ENCODE data around the gene SMIM44. TPM values are rescaled to one million over a fixed set of nuclear protein-coding genes. Genes with fewer than 3 reads are reported as not detected.
A peak's percentile ranks its signal among the peaks of the same experiment; 100 is the strongest.

The SMIM44 gene
- polyA plus RNA-seq, 6 donors from 2014 or later, result not detected

GRCh38 chr19:3504735-3505134, 21.5 kb upstream of the SMIM44 start:
- Mint-ChIP-seq H3K27me3 (no peaks in the 10 kb centered on the region), H3K36me3 (peaks cover 0 to 7% of the 10 kb centered on the region in 2 donors), H3K4me1 (peaks cover 36 to 47% (median 44%) of the 10 kb centered on the region in 3 donors), H3K27ac (peak overlapping the region; percentile 98 to 100 (median 100)), H3K9me3 (peaks cover 0 to 5% (median 0%) of the 10 kb centered on the region in 7 donors), H3K4me3 (peak overlapping the region in 5 of 8 donors; percentile 89 to 96 (median 95))
- no peak for ATAC-seq (ENCODE audit: low read depth in 2 of 2)
- DNase-seq, result no peak

DNA sequence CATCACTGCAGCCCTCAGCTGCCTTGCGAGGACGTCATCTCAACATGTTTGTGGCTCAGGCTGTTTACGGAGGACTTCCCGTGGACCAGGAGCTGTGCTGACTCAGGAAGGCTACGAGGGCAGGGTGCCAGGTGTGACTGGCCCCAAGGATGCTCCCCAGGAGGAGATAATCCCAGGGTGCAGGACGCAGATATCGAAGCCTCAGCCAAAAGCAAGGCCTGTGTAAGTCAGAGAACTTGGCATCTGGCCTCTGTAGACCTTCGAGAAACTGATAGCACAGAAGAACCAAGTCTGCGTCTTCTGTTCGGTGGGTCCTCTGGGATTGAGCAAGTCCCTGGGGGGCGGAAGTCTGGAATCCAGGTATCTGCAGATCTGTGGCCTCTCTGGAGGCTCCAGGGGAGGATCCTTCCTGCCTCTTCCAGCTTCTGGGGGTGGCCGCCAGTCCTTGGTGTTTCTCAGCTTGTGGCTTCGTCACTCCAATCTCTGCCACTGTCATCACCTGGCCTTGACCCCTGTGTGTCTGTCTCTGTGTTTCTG, 19.9 kb upstream of the SMIM44 start:
- peaks cover 32 to 43% (median 41%) of the 10 kb centered on the region in 3 donors for H3K4me1 Mint-ChIP-seq
- peak overlapping the region in 1 of 8 donors; percentile 89 for H3K4me3 Mint-ChIP-seq
- ATAC-seq (ENCODE audit: low read depth in 2 of 2) (no peak), DNase-seq (no peak)
- no peaks in the 10 kb centered on the region for H3K27me3 Mint-ChIP-seq
- H3K9me3 Mint-ChIP-seq, result peaks cover 0 to 5% (median 0%) of the 10 kb centered on the region in 7 donors
- no peaks in the 10 kb centered on the region for H3K36me3 Mint-ChIP-seq
- peak overlapping the region in 1 of 6 donors; percentile 67 for H3K27ac Mint-ChIP-seq

DNA sequence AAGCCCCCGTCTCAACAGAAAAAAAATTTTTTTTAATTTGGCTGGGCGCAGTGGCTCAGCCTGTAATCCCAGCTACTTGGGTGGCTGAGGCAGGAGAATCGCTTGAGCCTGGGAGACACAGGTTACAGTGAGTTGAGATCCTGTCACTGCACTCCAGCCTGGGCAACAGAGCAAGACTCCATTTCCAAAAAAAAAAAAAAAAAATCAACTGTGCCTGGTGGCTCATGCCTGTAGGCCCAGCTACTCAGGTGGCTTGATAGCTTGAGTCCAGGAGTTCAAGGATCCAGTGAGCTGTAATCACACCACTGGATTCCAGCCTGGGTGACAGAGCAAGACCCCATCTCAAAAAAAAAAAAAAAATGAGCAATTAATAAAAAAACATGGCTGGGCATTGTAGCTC, 18.5 kb upstream of the SMIM44 start:
- peak overlapping the region in 1 of 8 donors; percentile 4 for H3K4me3 Mint-ChIP-seq
- H3K27ac Mint-ChIP-seq, result peak overlapping the region in 1 of 6 donors; percentile 24
- no peaks in the 10 kb centered on the region for H3K36me3 Mint-ChIP-seq
- H3K4me1 Mint-ChIP-seq, result peaks cover 28 to 41% (median 37%) of the 10 kb centered on the region in 3 donors
- DNase-seq, result no peak
- H3K27me3 Mint-ChIP-seq, result no peaks in the 10 kb centered on the region
- H3K9me3 Mint-ChIP-seq, result peaks cover 0 to 5% (median 0%) of the 10 kb centered on the region in 7 donors
- ATAC-seq (ENCODE audit: low read depth in 2 of 2), result no peak

DNA sequence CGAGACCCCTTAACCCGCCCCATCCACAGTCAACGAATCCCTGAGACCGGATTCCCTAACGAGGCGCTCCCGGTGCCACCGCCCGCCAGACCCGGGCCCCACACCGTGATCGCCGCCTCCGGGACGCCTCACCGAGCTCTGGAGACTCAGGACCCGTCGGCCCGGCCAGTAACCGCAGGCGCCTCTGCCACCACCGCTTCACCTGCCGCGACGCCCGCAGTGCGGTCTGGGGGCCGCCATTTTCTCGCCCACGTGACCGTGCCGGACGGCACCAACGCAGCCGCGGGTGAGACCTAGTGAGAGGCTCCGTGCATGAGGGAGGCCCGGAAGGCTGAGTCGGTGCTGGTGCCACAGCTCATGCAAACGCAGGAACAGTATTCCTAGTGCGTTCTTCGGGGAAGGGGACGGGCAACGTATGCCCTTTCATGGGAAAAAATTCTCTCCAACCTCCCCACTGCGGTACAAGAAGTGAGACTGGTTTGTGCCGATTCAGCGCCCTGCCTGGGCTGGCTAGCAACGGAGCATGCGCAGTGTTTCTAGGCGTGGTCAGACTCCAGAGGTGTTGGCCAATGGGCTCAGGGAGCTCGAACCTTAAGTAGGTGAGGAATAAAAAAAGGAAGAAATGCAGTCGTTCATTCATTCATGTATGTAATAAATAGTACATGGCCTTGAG, 17.3 kb upstream of the SMIM44 start, which contains the start of gene DOHH:
Gene DOHH (minus strand): TSS at position 246 of the 673 bp plus-strand sequence. CDS start 3,860 bp downstream, outside the sequence.
- no peaks in the 10 kb centered on the region for H3K27me3 Mint-ChIP-seq
- peak within 1 kb of the TSS; percentile 92 to 98 (median 94) for H3K4me3 Mint-ChIP-seq
- peaks cover 0 to 5% (median 0%) of the 10 kb centered on the region in 7 donors for H3K9me3 Mint-ChIP-seq
- no peaks in the 10 kb centered on the region for H3K36me3 Mint-ChIP-seq
- peaks cover 22 to 37% (median 29%) of the 10 kb centered on the region in 3 donors for H3K4me1 Mint-ChIP-seq
- DNase-seq (peak; percentile 93), ATAC-seq (ENCODE audit: low read depth in 2 of 2) (peak; percentile 88 to 90)
- peak within 1 kb of the TSS; percentile 96 to 99 (median 98) for H3K27ac Mint-ChIP-seq

GRCh38 chr19:3499738-3500428, 16.6 kb upstream of the SMIM44 start:
- Mint-ChIP-seq H3K4me3 (peak overlapping the region; percentile 92 to 98 (median 94)), H3K27ac (peak overlapping the region; percentile 96 to 99 (median 98)), H3K27me3 (no peaks in the 10 kb centered on the region), H3K9me3 (peaks cover 0 to 5% (median 0%) of the 10 kb centered on the region in 7 donors), H3K4me1 (peaks cover 21 to 30% (median 26%) of the 10 kb centered on the region in 3 donors), H3K36me3 (no peaks in the 10 kb centered on the region)
- ATAC-seq (ENCODE audit: low read depth in 2 of 2), result peak in 1 of 2 donors; percentile 3
- no peak for DNase-seq

- Mint-ChIP-seq H3K4me3 (peak overlapping the region in 4 of 8 donors; percentile 16 to 92 (median 36)), H3K36me3 (peaks cover 0 to under 1% of the 10 kb centered on the region in 2 donors), H3K4me1 (peaks cover 16 to 30% (median 26%) of the 10 kb centered on the region in 3 donors), H3K27me3 (no peaks in the 10 kb centered on the region), H3K27ac (peak overlapping the region in 2 of 6 donors; percentile 45 to 86), H3K9me3 (peaks cover 0 to 5% (median 0%) of the 10 kb centered on the region in 7 donors)
- DNase-seq (no peak), ATAC-seq (ENCODE audit: low read depth in 2 of 2) (no peak)
Measured at GRCh38 chr19:3497757-3498520, 14.7 kb upstream of the SMIM44 start.

GRCh38 chr19:3496392-3497273, 13.4 kb upstream of the SMIM44 start:
- H3K36me3 Mint-ChIP-seq, result peaks cover 0 to 6% of the 10 kb centered on the region in 2 donors
- DNase-seq (no peak), ATAC-seq (ENCODE audit: low read depth in 2 of 2) (no peak)
- peaks cover 0 to 5% (median 0%) of the 10 kb centered on the region in 7 donors for H3K9me3 Mint-ChIP-seq
- no peaks in the 10 kb centered on the region for H3K27me3 Mint-ChIP-seq
- H3K4me3 Mint-ChIP-seq, result peak overlapping the region in 1 of 8 donors; percentile 92
- H3K27ac Mint-ChIP-seq, result peak overlapping the region in 1 of 6 donors; percentile 6
- H3K4me1 Mint-ChIP-seq, result peaks cover 20 to 30% (median 26%) of the 10 kb centered on the region in 3 donors

DNA sequence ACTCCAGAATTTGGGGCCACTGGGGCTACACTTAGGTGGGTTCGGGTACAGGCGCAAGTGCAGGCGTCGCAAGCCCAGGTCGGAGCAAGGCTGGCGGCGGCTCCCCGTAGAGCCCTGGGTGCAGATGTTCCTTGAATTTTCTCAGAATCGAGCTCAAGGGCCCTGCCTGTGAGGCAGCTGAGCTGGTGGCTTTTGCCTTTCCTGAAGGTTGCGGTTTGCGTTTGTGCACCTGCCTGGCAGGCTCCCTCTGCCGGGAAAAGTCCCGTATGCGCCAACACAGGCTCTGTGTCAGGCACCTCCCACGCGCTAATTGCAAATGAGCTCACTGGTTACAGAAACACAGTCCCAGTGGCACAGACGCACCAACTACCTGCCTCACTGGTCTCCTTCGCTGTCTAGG, 11.3 kb upstream of the SMIM44 start:
- peak overlapping the region in 1 of 6 donors; percentile 63 for H3K27ac Mint-ChIP-seq
- H3K27me3 Mint-ChIP-seq, result no peaks in the 10 kb centered on the region
- no peaks in the 10 kb centered on the region for H3K9me3 Mint-ChIP-seq
- no peak overlapping the region for H3K4me3 Mint-ChIP-seq
- DNase-seq, result no peak
- H3K36me3 Mint-ChIP-seq, result peaks cover 0 to 6% of the 10 kb centered on the region in 2 donors
- H3K4me1 Mint-ChIP-seq, result peaks cover 12 to 20% (median 16%) of the 10 kb centered on the region in 3 donors
- no peak for ATAC-seq (ENCODE audit: low read depth in 2 of 2)

DNA sequence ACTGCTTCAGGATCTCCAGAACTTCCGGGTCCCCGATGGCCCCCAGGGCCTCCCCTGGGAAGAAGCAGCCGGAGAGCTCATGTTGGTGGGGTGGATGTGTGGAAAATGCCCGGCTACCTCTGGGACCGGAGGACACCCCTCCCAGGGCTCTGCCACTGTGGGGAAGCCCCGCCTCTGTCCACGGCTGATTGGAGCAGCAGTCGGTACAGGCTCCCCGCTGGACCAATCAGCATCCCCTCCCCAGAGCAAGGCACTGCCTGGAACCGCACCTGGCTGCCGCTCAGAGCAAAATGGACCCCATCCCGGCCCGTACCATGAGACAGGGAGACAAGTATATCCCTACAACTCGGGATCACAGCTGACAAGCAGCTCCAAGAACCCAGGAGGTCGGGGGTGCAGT, 10.8 kb upstream of the SMIM44 start:
- peaks cover 0 to 6% of the 10 kb centered on the region in 2 donors for H3K36me3 Mint-ChIP-seq
- no peaks in the 10 kb centered on the region for H3K27me3 Mint-ChIP-seq
- no peaks in the 10 kb centered on the region for H3K9me3 Mint-ChIP-seq
- H3K4me3 Mint-ChIP-seq, result no peak overlapping the region
- no peak for DNase-seq
- no peak overlapping the region for H3K27ac Mint-ChIP-seq
- no peak for ATAC-seq (ENCODE audit: low read depth in 2 of 2)
- peaks cover 10 to 18% (median 12%) of the 10 kb centered on the region in 3 donors for H3K4me1 Mint-ChIP-seq

DNA sequence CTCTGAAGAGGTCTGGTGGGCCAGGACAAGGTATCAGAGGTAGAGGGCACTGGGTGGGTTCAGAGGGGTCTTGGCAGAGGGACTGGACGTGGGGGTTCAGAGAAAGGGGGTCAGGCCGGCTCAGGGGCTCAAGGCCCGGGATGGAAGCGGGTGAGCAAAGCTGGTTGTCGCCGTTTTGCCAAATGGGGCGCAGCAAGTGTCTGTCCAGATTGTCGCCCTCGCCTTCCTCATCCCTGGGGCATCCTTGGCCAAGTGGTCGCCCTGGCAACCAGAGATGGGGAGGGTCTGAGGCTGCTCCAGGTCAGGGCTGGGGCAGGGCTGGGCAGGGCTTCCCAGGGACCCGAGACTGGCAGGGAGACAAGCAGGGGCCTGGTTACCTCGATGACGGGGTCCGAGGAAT, 10.4 kb upstream of the SMIM44 start:
- Mint-ChIP-seq H3K9me3 (no peaks in the 10 kb centered on the region), H3K4me1 (peaks cover 8 to 14% (median 8%) of the 10 kb centered on the region in 3 donors), H3K36me3 (peaks cover 0 to 6% of the 10 kb centered on the region in 2 donors), H3K27me3 (no peaks in the 10 kb centered on the region), H3K4me3 (no peak overlapping the region), H3K27ac (no peak overlapping the region)
- ATAC-seq (ENCODE audit: low read depth in 2 of 2) (no peak), DNase-seq (no peak)

DNA sequence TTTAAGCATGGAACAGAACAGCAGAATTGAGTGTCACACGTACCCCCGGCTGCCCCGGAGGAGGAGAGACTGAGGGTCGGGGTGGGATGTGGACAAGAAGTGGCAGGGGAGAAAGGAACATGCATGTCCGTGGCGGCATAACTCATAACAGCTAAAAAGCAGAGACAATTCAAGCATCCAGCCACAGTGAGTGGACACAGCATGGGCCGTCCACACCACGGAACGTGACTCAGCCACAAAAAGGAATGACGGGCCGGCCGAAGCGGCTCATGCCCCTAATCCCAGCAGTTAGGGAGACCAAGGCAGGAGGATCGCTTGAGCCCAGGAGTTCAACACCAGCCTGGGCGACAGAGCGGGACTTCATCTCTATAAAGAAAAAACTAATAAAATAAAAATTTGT, 9.7 kb upstream of the SMIM44 start:
- Mint-ChIP-seq H3K36me3 (peaks cover 0 to 6% of the 10 kb centered on the region in 2 donors), H3K9me3 (no peaks in the 10 kb centered on the region), H3K27ac (no peak overlapping the region), H3K4me3 (no peak overlapping the region), H3K4me1 (peaks cover 2 to 11% (median 6%) of the 10 kb centered on the region in 3 donors), H3K27me3 (no peaks in the 10 kb centered on the region)
- ATAC-seq (ENCODE audit: low read depth in 2 of 2) (no peak), DNase-seq (no peak)

All from naive B cell (primary cell).